Lower leg skin (tissue), 4 donors: Measurements from ENCODE around the gene TANC1. TPM values are rescaled to one million over a fixed set of nuclear protein-coding genes. Genes with fewer than 3 reads are reported as not detected.

Experiments
- DNase-seq, 2 donors: peaks; one replicate each; pipeline ENCODE4 v3.0.0-alpha.2; 2019; ENCODE audit warnings: low spot score in 2 of 2
- H3K4me3 ChIP-seq: fragments of 200-600 bp; sonication (generic); 2 replicates; pipeline ENCODE4 v1.5.1; 2017; ENCODE audit warnings: mild to moderate bottlenecking, low read depth; ENCODE audit not compliant: poor library complexity, severe bottlenecking
- CTCF ChIP-seq, 3 donors: fragments of 450-650 bp; IDR thresholded peaks; one replicate each; pipeline ENCODE4 v1.5.1; 2016; ENCODE audit warnings: antibody characterized with exemption in 3 of 3, mild to moderate bottlenecking in 3 of 3, moderate library complexity in 2 of 3
- POLR2A ChIP-seq, 2 donors: fragments of 450-650 bp; IDR thresholded peaks; one replicate each; pipeline ENCODE4 v1.6.1; 2016 to 2017; ENCODE audit warnings: antibody characterized with exemption in 2 of 2, mild to moderate bottlenecking in 1 of 2, moderate library complexity in 1 of 2
- WGBS, 2 donors: methylation state at CpG; one replicate each; pipeline ENCODE4 v1.1.5; 2018; 5-methylcytosine and 5-hydroxymethylcytosine counted together
- intact Hi-C: fragments of 100-400 bp; cut with DNase I; formaldehyde crosslinking; loops from one replicate; pipeline ENCODE4 v1.15.0; 2023; ENCODE audit warnings: low total_unique reads
- total RNA-seq, 4 donors: library from RNA; depleted of rRNA; stranded (reverse); fragments of >200 nt; gene quantifications; one replicate each; pipeline ENCODE4 v1.1.0, GENCODE V29; 2016

TANC1 gene
- total RNA-seq, 4 donors from 2014 or later, result 65.8 to 111 (median 93.6) TPM

- WGBS, 2 donors, result 85 to 90% methylated on average over 4 of the region's 4 CpGs
These were observed 196.6 kb downstream of the TANC1 start for GRCh38 chr2:159165048-159165447.

GRCh38 chr2:159168707-159169106, 200.3 kb downstream of the TANC1 start:
- 63 to 68% methylated on average over 1 of the region's 1 CpG for WGBS, 2 donors
- no peak for TF ChIP-seq CTCF (IDR thresholded peaks at IDR 0.05)
- no peak for TF ChIP-seq POLR2A (IDR thresholded peaks at IDR 0.05)
- H3K4me3 ChIP-seq, result no peak overlapping the region
- no peak for DNase-seq
- intact Hi-C loops, result no loop called here

More at GRCh38 chr2:159165048-159165447, 196.6 kb downstream of the TANC1 start:
- intact Hi-C loops, result no loop called here
- no peak for DNase-seq
- H3K4me3 ChIP-seq, result no peak overlapping the region
- TF ChIP-seq CTCF (IDR thresholded peaks at IDR 0.05) (no peak), POLR2A (IDR thresholded peaks at IDR 0.05) (no peak)

GRCh38 chr2:159169187-159169586, 200.7 kb downstream of the TANC1 start:
- 45 to 64% methylated on average over 6 of the region's 6 CpGs for WGBS, 2 donors
- no peak overlapping the region for H3K4me3 ChIP-seq
- DNase-seq, result no peak
- no peak for TF ChIP-seq CTCF (IDR thresholded peaks at IDR 0.05)
- no peak for TF ChIP-seq POLR2A (IDR thresholded peaks at IDR 0.05)
- intact Hi-C loops, result no loop called here

GRCh38 chr2:159172403-159172802, 204.0 kb downstream of the TANC1 start:
- DNase-seq, result no peak
- intact Hi-C loops, result no loop called here
- H3K4me3 ChIP-seq, result no peak overlapping the region
- TF ChIP-seq POLR2A (IDR thresholded peaks at IDR 0.05), result no peak
- no peak for TF ChIP-seq CTCF (IDR thresholded peaks at IDR 0.05)
- WGBS, 2 donors, result 82 to 83% methylated on average over 3 of the region's 3 CpGs

GRCh38 chr2:159174759-159175158, 206.3 kb downstream of the TANC1 start:
- WGBS, 2 donors, result 91 to 93% methylated on average over 9 of the region's 9 CpGs
- intact Hi-C loops, result loop anchor here (5.0 kb wide), 1 partner anchor 553 kb away; no protein-coding TSS in a partner anchor
- TF ChIP-seq POLR2A (IDR thresholded peaks at IDR 0.05) (no peak), CTCF (IDR thresholded peaks at IDR 0.05) (no peak)
- no peak for DNase-seq
- H3K4me3 ChIP-seq, result no peak overlapping the region

- no peak overlapping the region for H3K4me3 ChIP-seq
- WGBS, 2 donors, result 79 to 81% methylated on average over 6 of the region's 6 CpGs
- DNase-seq, result no peak
- intact Hi-C loops, result loop anchor here (5.0 kb wide), 1 partner anchor 552 kb away; no protein-coding TSS in a partner anchor
- TF ChIP-seq POLR2A (IDR thresholded peaks at IDR 0.05), result no peak
- no peak for TF ChIP-seq CTCF (IDR thresholded peaks at IDR 0.05)
These were observed 206.7 kb downstream of the TANC1 start for GRCh38 chr2:159175182-159175581.
